ENCODE results near the gene KLF1.

KLF1 gene

GRCh38 chr19:12867120-12868099, 19.6 kb downstream of the KLF1 start:
- H3K4me3 ChIP-seq (ENCODE audit: control insufficient read depth, low read depth, low read length) = peak overlapping the region; percentile 38
- no peak for DNase-seq (ENCODE audit: low read depth)
- TF ChIP-seq CTCF (IDR thresholded peaks at IDR 0.05; ENCODE audit: control insufficient read depth, insufficient read depth, low read depth, low read length, missing control alignments) = no peak

GRCh38 chr19:12866416-12867119, 20.4 kb downstream of the KLF1 start:
- DNase-seq (ENCODE audit: low read depth) = no peak
- TF ChIP-seq CTCF (IDR thresholded peaks at IDR 0.05; ENCODE audit: control insufficient read depth, insufficient read depth, low read depth, low read length, missing control alignments) = no peak
- no peak overlapping the region for H3K4me3 ChIP-seq (ENCODE audit: control insufficient read depth, low read depth, low read length)

GRCh38 chr19:12865746-12866415, 21.1 kb downstream of the KLF1 start:
- DNase-seq (ENCODE audit: low read depth) = no peak
- TF ChIP-seq CTCF (IDR thresholded peaks at IDR 0.05; ENCODE audit: control insufficient read depth, insufficient read depth, low read depth, low read length, missing control alignments) = no peak
- no peak overlapping the region for H3K4me3 ChIP-seq (ENCODE audit: control insufficient read depth, low read depth, low read length)

- no peak for DNase-seq (ENCODE audit: low read depth)
- no peak overlapping the region for H3K4me3 ChIP-seq (ENCODE audit: control insufficient read depth, low read depth, low read length)
- TF ChIP-seq CTCF (IDR thresholded peaks at IDR 0.05; ENCODE audit: control insufficient read depth, insufficient read depth, low read depth, low read length, missing control alignments) = no peak
Measured at GRCh38 chr19:12864721-12865715, 22.0 kb downstream of the KLF1 start.

- no peak for DNase-seq (ENCODE audit: low read depth)
- no peak overlapping the region for H3K4me3 ChIP-seq (ENCODE audit: control insufficient read depth, low read depth, low read length)
- no peak for TF ChIP-seq CTCF (IDR thresholded peaks at IDR 0.05; ENCODE audit: control insufficient read depth, insufficient read depth, low read depth, low read length, missing control alignments)
Measured at GRCh38 chr19:12864143-12864542, 22.9 kb downstream of the KLF1 start.

Measured in AG09309 (cell line).